Mammary epithelial cell (primary cell): ENCODE results near the gene GLYATL3.

Experiments
- CTCF ChIP-seq, 2 donors: IDR thresholded peaks in 1 of 2; conservative IDR thresholded peaks in 1 of 2; 2 replicates each; pipeline ENCODE4 v1.5.1; 2011 to 2012; ENCODE audit warnings: inconsistent platforms in 2 of 2, low read length in 2 of 2, mild to moderate bottlenecking in 2 of 2, control low read depth in 1 of 2, low read depth in 1 of 2; ENCODE audit not compliant: insufficient read depth in 1 of 2; ENCODE audit errors: extremely low read depth in 1 of 2
- EZH2 ChIP-seq: IDR thresholded peaks from 2 replicates; pipeline ENCODE4 v1.6.1; 2012; ENCODE audit warnings: low read length, inconsistent platforms, borderline replicate concordance

GRCh38 chr6:49468042-49468441 is 31.7 kb upstream of the GLYATL3 start:
- TF ChIP-seq CTCF (conservative IDR thresholded peaks at IDR 0.05 in 1 of 2, IDR thresholded peaks at IDR 0.05 in 1 of 2; ENCODE audit: extremely low read depth in 1 of 2, insufficient read depth in 1 of 2, low read depth in 1 of 2, low read length in 2 of 2) (no peak), EZH2 (no peak)
